CD4-positive, alpha-beta T cell treated with Interleukin-15 for 1 hour (primary cell): ENCODE results near the gene RPUSD4.

ENCODE experiments used
- DNase-seq: peaks from one replicate; pipeline ENCODE4 v3.0.0-alpha.2; 2020

The RPUSD4 gene

GRCh38 chr11:126210871-126211235 lies 597 bp downstream of the RPUSD4 start:
- no peak for DNase-seq

DNA sequence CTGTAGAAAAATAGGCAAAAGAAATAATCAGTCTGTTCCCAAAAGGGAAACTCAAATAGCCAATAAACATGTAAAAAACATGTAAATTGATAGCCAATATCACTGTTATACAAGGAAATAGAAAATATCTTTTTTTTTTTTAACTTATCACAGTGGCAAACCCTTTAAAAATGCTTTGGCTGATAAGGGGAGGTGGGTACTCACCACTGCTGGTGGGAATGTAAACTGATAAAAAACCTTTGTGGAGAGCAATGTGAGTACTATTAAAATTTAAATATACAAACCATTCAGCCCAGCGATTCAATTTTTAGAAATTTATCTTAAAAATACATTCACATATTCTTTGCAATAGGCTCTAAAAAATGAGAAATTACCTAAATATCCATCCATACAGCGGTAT lies 3.6 kb downstream of the RPUSD4 start:
- DNase-seq: no peak

DNA sequence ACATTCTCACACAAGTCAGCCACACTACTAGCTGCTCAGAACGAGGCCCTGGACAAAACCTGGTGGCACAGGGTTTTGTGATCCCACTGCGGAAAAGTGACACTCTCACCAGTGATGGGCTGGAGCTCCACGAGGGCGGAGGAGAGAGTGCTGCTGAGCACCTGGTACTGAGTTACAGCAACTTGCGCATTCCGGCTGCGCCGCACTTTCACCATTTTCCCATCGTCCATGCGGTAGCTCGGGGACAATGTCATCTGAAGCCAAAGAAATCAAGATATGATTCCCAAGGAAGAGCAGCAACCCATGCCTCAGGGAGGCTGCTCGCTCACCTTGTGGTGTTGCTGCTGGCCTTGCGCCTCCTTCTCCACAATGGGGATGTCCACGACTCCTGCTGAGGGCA lies 6.1 kb downstream of the RPUSD4 start:
- no peak for DNase-seq

DNA sequence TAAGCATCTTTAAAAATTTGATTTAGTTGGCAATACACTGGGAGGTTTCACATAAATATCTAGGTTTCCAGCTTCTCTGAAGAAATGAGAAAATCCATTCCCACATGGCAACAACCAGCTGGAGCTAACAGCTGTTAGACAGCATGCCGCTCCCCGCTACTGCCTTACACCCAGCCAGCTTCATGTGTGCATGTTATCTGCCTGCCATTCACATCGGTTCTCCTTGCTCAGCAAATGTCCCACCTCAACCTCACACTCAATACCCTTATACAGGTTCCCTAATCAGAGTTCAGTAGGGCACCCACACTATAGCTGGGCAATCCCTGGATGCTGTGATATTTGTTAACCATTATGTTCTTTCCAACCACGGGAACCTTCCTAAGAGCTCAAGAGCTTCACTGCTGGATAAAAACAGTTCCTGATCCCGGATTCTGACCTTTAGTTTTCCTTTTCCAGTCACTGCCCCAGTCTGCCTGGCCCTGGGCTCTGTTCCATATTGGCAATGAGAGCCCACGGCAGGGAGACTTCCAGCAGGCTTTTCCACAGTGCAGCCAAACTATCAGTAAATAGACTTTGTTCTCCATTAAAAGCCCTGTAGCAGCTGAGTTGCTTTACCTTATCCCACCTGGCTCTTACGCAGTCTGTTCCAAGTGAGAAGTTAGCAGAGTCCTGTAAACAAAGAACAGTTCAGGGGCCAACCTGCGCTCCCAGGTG lies 8.6 kb downstream of the RPUSD4 start:
- no peak for DNase-seq

DNA sequence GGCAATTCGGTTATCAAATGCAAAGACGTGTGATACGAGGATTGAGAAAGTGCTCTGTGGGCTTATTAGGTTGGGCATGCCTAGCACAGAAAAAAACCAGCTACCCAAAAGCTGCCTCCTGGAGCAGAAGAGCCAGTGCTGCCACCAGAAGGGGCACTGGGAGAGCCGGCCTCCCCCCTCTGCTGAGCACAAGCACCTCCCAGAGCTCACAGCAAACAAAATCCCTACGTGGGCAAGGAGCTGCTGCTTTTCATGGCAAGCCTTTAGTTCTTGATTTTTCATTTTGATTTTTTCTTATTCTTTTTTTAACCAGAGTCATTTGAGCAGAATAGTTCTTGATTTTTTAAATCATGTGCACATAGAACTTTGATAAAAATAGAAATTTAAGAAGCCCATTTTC lies 12.8 kb downstream of the RPUSD4 start:
- no peak for DNase-seq

DNA sequence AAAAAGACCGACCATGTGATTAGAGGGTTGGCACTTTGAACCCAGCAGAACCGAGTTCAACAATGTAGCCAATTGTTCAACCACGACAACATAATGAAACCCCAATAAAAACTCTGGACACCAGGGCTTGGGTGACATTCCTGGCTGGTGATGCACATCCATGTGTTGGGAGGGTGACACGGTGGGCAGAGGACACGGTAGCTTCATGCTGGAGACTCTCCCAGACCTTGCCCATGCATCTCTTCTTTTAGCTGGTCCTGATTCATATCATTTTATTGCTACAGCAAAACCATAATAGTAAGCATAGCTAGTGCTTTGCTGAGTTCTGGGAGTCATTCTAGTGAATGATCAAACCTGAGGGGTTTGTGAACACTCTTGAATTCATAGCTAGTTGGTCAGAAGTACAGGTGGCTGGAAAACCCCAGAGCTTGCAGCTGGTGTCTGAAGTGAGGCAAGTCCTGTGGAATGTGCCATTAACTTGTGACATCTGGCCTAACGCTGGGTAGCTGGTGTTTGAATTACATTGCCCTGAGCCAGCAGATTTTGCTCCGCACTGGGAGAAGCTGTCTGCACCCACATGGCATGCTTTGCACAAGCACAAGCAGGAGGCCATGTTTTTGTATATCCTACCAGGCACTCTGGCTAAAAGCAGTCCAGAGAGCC lies 14.0 kb downstream of the RPUSD4 start:
- no peak for DNase-seq

- no peak for DNase-seq
Measured at GRCh38 chr11:126195119-126195518, 16.3 kb downstream of the RPUSD4 start.

GRCh38 chr11:126194121-126194543 lies 17.3 kb downstream of the RPUSD4 start:
- no peak for DNase-seq

DNA sequence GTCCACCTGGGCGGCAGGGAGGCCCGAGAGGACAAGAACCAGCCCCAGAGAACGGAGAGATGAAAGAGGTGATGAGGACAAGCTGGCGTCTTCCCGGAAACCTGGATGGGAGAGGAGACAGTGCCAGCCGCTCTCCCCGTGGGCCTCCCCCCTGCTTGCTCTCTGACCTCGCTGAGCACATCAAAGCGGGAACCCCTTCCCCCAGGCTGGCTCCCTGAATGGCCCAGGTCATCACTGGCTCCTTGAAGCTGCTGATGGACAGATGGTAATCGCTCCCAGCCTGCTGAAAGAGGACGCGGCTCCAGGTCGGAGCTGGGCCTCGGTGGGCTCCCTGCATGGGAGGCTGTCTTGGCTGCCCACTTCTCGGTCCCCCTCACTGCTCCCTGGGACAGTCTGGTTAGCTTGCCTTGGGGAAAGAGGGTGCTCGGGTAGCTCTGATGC lies 18.4 kb downstream of the RPUSD4 start:
- DNase-seq: no peak

DNA sequence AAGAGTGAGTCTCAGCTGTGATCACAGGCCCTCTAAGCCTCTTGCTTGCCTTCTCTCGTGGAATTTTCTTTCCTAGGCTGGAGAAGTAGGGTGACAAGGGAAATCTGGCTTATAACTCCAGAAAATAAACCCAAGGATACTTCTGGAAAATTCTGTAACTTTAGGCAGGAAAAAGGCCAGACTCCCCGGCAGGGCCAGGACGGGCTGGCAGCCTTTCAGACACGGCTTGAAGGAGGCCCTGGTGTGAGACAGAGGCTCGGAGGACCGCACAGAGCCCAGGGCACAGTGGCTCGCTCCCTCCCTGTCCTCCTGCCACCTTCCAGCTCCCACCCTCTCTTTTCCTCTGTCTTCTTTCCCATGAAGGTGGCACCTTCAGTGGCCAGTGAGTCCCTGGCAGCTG lies 19.1 kb downstream of the RPUSD4 start:
- no peak for DNase-seq

DNA sequence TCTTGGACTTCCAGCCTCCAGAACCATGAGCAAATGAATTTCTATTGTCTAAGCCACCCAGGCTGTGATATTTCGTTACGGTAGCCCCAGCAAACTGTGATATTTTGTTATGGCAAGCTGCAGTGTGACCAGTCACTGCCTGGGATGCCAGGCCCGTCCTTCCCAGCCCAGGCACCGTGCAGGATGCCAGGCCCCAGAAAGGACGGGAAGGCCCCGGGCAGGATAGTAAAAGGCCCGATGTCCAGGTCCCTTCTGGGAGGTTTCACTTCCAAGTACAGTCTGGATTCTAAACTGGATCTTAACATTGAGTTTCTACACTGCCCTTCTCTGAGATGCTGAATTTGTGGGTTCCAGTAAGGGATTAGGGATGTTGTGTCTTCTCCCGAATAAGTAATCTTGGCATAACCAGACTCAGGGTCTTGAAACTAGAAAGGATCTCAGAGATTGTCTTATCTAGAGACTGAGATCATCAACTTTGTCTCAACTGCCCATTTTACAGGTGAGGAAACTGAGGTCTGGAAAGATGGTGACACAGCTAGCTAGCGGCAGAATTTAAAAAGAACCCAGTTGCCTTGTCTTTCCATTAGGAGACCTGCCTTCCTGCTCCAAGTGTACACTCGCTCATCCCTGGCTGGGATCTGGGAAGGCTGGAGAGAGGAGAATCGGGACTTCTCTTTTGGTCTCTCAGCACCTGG lies 19.9 kb downstream of the RPUSD4 start:
- DNase-seq: no peak

- DNase-seq: no peak
Measured at GRCh38 chr11:126190792-126191191, 20.7 kb downstream of the RPUSD4 start.

DNA sequence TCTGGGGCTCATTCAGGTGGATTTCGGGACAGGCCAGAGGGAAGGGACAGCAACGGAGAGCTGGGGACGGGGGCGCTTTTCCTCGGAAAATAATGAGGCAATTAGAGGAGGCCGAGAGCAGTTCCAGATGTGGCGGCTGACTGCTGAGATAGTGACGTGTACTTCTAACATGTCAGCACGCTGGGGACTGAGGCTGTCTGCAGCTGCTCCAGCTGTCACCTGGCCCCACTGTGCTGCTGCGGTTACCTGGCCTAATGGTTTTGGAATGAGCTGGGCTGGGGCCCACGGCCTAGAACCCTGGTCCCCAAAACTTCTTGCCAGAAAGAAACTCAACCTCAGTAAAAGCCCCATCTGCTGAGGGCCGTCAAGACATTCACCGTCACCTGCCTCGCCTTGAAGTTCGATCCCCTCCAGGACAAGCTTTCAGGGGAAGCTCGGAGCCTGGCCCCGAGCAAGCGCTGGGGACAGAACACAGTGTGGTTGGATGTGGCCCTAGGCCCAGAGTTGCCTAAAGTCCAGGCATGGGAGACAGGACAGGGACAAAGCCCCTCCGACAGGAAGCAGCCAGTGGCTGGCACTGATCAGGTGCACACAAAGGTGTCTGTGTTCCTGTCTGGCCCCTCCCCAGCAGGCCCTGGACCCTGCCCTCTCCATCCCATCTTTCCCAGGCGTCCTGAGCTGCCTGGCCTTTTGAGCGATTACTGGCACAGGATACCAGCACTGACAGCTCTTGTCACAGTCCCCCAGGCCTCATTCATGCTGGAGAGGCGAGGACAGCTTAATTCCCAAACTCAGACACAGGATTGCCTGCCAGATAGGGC lies 22.1 kb downstream of the RPUSD4 start:
- DNase-seq: no peak

DNA sequence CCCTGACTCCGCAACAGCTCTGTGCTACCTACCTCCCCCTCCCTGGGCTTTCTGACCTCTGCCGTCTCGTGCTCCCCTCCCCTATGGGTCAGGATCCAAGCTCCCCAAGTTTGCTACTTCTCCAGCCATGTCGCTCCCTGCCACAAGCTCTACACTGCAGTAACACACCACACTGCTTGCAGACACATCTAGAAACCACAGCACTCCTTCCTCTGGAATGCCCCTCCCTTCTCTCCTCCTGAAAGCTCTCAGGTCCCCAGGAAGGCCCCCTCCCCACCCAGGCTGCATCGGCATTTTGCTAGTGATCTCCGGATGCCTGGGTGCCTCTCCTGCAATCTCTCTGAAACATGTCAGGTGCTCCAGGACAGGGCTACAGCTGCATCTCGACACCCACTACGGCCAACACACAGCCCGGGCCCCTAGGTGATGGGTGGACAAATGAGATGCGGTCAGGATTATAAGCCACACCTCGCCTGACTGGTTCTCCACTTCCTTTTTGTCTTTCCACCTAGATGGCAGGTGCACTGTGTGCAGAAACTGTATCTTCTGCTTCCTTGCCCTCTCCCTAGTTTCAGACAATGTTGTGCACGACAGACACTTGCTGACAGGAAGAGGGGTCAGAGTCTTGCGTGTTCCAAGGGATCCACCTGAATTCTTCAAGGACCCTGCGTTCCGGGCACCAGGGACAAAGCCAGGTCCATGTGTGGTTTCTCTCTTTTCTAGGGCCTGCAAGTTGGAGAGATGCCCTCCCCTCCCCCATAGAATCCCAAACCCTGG lies 22.9 kb downstream of the RPUSD4 start:
- no peak for DNase-seq

GRCh38 chr11:126186708-126187529 lies 24.5 kb downstream of the RPUSD4 start:
- no peak for DNase-seq

DNA sequence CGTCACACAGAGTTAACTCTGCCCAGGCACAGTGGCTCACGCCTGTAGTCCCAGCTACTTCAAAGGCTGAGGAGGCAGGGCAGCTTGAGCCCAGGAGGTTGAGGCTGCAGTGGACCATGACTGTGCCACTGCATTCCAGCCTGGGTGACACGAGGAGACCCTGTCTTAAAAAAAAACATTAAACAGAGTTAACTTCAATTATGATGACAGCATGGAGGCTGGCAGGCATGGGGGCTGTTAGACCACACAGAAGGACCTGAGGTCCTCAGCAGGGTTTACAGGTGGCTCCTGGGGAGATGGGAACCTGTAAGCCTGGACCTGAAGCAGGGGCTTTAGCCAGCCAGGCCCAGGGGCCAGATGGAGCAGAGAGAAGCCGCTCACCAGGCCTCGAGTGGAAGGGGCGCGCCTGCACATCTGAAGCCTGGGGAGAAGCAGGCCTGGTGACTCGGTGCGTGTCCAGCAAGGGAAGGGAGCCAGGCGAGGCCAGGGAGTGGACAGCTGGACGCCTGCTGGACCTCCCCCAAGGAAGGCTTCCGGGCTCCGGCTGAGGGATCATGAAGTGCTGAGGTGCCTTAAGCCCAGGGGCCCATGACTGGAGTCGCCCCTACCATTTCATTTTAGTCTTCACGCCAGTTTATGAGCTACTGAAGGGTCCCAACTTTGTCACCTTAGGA lies 25.3 kb downstream of the RPUSD4 start:
- DNase-seq: no peak

GRCh38 chr11:126185259-126186024 lies 26.0 kb downstream of the RPUSD4 start:
- DNase-seq: no peak

- DNase-seq: no peak
Measured at GRCh38 chr11:126182787-126183445, 28.5 kb downstream of the RPUSD4 start.

DNA sequence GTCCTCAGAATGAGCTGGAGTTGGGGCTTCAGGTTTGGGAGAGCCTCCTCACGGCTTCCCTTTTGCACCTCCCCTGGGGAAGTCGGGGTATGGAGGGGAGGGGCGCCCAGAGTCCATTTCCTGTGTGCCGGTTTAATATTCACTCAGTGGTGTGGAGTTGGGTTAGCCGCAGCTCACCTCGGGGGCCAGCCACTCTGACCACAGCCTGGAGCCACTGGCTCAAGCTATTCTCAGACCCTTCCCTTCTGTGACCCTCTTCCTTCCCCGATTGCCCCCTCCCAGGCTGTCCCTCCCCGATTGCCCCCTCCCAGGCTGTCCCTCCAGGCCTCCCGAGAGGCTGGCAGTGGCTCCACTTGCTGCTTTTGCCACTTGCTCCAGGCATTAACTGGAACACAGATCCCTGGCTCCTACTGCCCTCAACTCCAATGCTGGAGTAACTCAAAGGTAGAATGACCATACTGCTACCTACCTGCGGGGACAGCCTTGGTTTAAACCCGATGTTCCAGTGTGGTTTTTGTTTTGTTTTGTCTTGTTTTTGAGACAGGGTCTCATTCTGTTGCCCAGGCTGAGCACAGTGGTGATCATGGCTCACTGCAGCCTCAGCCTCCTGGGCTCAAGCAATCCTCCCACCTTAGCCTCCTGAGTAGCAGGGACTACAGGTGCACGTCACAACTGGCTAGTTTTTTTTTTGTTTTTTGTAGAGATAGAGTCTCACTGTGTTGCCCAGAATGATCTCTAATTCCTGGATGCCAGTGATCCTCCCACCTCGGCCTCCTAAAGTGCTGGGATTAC lies 29.3 kb downstream of the RPUSD4 start:
- DNase-seq: no peak
